GM19395 (cell line): ENCODE measurements around the gene TFPI.

Experiments used
- ATAC-seq: cut with Tn5 transposase; IDR thresholded peaks from one replicate; pipeline ENCODE4 v1.9.1; 2021; ENCODE audit warnings: mild to moderate bottlenecking, moderate library complexity; ENCODE audit not compliant: unreplicated experiment

TFPI gene

DNA sequence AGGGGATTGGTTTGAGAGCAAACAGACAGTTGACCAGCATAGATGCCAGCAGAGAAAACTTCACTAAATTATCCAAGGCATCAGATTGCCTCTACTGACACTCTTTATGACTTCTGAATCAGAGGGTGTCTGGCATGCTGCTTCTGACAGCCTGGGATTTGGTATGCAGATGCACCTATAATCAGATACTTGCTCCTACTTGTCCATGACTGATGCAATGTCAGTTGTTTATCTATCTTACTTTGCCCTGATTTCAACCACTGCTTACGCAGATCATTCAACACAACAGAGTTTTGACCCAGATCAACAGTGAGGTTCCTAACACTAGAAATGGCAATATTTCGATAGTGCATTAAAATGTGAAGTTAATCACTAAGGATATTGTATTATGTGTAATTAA is 83.5 kb downstream of the TFPI start:
- no peak for ATAC-seq

DNA sequence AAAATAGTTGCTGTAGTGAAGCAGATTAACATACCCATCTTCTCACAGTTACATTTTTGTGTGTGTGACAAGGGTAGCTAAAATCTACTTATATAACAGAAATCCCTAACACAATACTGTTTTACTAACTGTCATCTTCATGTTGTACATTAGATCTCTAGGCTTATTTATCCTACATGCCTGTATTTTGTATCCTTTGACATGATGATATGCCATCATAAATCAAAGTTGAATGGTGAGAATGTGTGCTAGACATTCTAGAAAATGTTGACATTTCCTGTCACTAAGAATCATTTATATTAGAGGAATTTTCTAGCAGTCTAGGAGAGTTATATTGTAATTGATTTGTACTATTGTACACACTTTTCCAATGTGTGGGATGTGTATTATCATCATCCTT is 84.7 kb downstream of the TFPI start:
- ATAC-seq = no peak

DNA sequence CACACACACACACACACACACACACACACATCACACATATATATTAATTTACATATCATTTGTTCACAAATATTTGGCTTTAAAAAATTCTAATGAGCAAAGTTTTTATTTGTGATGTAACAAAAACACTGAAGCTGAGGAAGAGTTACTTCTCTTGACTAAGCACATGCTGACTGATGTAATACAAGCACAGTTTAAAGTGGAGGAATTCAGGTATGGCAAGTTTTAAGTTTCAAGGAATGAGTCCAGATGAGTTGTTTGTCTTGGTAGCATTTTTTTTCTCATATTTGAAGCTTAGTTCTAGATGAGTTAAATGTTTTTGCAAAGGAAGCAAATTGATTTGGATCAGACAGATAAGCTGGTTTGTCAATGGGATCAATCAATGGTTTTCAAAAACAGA is 86.0 kb downstream of the TFPI start:
- ATAC-seq = no peak

DNA sequence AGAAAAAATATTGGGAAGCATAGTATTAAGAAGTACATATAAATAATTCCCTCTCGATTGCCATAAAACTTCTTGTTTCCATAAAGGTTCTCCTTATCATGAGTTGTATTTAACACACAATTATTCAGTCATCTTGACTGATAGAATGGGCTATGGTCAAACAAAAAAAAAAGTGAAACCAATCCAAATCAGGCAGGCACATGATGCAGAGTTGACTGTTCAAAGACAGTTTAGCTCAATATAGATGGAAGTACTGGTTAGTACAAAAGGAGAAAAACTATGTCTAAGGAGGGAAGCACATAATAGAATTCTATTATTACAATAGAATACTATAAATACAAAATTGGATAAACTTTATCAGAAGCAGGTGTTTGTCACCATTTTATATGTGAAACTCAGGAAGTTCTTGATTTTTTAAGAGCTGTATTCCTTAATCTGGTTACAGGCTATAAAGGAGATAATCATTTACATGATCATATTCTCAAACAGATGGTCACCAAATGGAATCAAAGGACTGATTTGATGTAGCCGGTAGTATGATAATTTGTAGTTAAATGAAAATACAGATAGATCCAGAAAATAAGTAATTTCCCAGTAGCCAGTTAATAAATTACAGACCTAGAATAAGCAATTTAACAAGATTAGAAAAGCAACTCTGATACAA is 88.0 kb downstream of the TFPI start:
- no peak for ATAC-seq

DNA sequence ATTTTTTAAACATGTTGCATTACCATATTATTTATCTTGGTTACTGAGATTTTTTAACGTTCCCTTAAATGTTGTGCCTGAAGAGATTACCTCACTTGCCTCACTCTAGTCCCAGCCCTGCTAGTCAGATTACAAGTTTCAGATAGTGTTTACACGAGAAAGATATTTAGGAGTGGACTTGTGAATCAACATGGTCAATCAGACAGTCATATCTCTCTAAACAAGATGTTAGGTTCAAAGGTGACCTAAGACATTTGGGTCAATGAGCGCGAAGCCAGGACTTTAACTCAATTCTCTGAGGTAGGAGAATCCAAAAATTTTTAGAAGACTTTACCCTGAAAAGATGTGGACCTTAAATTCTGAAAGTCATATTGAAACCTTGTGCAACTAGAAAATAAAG is 91.4 kb downstream of the TFPI start:
- no peak for ATAC-seq

DNA sequence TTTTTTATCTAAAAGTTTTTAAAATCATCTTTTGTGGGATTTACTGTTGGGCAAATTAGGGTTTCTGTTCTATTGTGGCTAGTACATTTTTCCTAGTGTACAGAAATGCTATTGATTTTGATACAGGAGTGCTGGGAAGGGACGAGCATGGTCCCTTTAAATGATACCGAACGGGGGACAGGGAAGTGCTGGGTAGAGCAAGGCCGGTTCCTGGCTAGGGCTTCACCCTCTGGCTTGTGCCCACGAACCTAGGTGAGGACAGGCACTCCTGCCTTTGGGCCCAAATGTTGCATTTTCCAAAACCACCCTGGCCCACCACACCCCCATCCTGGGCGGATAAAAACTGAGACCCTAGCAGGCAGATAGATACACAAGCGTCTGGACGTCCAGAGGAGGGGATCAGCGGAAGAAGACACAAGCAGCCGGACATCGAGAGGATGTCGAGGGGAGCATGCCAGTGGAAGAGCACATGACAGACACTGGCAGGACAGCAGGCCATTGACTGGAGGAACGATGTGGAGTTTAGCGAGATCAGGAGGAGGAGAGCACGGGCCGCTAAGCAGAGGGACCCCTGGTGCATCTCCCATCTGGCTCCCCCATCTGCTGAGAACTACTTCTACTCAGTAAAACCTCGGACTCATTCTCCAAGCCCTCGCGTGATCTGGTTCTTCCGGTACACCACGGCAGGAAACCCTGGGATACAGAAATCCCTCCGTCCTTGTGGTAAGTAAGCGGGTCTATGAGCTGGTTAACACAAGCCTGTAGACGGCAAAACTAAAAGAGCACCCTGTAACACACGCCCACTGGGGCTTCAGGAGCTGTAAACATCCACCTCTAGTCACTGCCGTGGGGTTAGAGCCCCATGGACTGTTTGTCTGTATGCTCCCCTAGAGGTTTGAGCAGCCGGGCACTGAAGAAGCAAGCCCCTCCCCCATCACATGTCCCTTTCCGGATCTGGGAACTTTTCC is 92.7 kb downstream of the TFPI start:
- no peak for ATAC-seq

DNA sequence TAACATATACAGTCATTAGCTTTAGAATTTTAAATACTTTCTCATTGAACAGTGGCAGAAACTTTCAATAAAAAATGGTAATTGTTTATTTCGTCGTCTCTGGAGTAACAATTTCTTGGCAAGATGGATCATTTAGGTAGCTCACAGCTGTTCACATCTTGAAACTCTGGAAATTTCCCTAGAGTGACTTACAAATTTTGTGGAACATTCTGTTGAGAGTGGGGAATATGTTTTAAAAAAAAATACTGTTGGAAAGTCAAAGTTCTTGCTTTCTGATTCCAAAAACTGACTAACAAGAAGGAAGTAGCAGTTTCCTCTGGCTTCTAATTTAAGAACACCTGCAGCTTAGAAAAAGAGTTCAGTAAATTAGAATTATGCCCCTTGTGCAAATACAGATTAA is 95.0 kb downstream of the TFPI start:
- no peak for ATAC-seq

DNA sequence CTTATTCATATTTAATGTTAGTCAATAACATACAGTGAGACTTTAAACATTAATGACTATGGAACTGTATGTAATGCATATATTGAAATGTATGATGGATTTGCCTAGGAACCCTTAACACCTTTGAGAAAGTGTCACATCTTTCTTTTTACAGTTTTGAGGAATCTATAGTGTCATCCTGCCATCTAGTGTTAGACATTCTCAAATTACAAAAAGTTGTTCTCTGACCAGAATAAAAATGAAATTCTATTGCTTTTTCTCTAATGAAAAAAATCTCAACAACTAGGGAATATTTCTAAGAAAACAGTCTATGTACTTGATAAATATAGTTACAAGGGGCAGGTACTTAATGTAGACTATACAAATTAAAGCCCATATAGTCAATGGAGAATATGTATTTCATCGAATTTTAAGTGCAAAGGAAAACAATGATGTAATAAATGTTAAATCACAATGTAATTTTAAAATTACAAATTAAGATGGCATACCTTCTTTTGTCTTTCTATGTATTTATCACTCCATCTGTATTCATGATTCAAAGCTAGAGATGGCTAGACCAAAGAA is 101.1 kb downstream of the TFPI start:
- ATAC-seq = no peak

DNA sequence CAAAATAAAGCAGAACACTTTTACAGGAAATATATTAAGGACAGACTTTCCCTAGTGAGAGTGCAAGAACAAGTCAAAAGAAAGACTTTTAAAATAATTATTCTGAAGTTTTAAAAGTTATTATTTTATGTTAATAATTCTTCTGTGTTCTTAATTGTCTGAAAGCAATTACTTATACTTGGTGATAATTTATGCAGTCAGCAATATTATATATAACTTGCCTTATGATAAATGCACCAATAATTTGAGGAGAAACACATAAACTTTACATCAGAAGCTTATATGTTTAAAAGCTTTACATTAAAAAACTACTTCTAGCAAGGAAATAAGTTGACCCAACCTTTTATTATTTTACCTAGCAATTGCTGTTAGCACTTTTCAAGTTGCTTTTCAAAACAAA is 102.7 kb downstream of the TFPI start:
- ATAC-seq = no peak

DNA sequence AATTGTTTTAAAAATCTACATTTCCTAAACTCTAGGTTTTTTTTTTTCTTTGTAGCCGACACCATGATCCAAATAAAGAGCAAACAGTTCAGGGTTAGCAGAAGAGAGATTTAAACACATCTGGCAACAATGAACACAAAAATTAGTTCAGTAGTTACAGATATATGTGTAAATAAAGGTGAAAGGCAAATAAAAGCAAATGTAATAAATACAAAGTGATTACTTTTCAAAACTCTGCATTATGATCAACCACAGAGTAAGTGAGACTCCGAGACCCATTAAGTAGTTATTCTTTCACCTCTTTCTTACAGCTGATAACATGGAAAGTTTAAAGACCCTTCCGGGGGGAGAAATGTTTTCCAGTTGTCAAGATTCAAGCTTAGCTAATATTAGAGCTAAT is 106.9 kb downstream of the TFPI start:
- no peak for ATAC-seq

DNA sequence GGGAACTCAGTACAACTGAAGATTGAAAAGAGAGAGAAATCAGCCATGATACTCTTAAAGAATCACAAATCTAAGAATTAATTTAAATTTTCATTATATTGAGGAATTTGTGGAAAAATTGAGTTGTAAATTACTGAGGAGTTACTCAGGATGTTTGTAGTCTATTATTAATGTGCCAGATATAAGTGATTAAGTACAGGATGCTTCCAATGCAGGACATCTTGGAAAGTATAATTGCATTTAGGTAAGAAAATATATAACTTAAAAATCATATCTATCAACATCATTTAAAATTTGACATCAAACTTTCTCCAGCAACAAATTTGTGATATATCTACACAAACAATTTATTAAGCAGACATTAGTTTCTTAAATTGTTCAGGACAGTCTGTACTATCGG is 107.5 kb downstream of the TFPI start:
- ATAC-seq = no peak

DNA sequence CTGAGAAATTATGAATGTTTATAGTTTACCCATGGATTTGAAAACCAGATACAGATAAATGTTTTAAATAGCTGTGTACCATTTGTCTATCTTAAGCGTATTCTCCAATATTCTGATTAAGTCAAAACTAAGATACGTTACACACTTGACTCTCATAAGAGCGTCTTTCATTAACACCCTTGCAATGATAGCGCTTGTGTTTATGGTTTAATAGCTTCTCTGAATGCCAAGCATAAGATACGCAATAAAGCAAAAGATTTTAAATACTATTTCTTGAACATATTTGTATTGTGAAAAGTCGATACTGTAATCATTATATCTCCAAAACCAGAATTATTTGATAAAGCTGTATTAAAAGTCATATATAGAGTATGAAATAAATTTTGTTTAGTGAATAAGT is 109.2 kb downstream of the TFPI start:
- no peak for ATAC-seq

DNA sequence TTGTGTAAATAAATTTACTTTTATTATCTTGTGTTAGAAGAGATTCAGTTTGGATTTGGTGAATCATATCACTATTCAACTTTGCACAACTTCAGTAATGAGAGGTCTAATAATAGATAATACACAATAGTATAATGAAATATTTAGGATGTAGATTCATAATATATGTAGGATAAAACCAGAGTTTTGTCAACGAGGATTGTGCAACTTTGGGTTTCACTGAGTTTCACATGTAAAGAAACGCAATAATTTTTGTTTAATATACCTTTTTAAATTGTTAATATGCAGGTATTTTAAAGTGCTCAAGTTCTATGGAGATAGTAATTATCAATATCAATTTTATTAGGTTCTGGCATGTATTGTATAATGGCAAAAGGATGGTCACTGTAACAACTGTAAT is 111.5 kb downstream of the TFPI start:
- no peak for ATAC-seq

DNA sequence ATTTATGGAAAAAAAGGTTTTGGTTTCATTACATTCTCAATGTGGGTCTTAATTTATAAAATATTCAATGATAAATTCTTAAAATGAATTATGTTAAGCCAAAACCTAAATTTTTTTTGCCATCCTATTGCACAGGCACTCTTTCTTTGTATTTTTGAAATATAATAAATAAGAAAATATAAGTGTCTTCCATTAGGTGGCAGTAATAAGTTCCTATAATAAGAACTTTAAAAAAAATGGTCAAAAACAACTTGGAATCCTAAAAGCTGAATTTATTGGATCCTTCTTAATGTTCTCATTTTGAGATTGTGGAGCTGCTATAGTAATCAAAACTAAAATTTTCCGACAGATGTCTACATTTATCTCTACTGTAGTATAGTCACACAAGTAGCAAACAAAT is 111.9 kb downstream of the TFPI start:
- no peak for ATAC-seq

DNA sequence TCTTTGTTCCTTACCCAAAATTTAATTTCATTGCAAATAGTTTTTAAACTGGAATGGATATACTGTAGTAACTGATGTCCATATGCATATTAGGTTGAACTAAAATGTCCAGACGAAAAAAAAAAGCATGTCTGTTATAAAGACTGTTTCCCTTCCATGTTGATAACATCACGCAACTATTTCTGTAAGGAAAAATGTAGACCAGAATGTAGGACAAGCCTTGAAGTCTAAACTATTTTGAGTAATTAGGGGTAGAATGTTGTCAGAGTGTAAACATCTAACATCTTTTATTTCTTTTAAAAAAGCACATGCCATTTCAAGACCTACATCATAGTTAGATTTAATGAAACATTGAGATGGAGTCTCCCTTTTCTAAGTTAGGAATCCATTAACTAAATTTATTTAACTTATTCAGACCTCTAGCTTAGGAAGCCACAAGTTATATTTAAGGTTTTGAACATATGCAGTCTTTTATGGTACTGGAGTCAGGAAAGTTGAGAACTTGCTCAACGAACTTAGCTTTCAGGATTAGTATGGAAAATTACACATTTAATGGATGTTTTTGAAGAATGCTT is 114.0 kb downstream of the TFPI start:
- no peak for ATAC-seq

DNA sequence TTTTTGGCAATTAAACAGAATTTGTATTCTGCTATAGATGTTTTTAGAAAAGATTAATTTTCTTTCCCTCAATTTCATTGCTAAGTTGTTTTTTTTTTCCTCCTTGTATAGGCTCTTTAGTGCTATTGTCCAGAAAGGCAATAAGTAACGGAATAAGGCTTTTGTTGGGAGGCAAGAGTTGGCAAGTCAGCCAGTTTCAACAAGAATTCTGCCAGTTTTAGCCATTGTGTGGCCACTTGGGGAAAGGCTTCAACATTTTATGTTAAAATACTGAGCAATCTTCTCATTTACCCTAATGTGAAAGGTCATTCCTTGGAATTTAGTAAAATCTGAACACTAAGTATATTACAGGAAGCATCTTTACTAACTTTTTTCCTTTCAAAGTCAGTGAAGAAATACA is 115.8 kb downstream of the TFPI start:
- no peak for ATAC-seq

DNA sequence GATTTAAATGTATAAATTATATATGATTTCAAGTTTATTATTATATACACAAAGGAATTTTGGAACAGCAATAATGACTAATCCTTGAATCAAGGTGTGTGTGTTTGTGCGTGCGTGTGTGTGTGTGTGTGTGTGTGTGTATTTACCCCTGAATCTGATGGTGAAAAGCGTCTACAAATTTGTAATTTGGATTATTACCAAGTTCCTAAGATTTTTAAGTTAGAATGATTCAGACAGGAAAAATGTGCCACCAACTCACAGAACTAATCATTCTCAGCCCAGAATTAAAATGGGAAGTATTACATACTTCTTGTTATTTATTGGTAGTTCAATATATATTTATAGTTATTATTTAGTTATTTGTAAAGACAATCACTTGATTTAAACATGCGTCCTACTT is 118.5 kb downstream of the TFPI start:
- no peak for ATAC-seq

DNA sequence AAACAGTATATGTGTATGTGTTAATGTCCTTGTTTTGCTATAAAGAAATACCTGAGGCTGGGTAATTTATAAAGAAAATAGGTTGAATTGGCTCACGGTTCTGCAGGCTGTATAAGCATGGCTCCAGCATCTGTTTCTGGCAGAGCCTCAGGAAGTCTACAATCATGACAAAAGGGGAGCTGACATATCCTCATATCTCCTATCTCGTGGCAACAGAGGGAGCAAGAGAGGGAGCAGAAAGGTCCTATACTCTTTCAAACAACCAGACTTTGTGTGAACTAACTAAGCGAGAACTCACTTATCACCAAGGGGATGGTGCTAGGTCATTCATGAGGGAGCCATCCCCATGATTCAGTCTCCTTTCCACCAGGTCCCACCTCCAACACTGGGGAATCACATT is 119.2 kb downstream of the TFPI start:
- ATAC-seq = no peak

DNA sequence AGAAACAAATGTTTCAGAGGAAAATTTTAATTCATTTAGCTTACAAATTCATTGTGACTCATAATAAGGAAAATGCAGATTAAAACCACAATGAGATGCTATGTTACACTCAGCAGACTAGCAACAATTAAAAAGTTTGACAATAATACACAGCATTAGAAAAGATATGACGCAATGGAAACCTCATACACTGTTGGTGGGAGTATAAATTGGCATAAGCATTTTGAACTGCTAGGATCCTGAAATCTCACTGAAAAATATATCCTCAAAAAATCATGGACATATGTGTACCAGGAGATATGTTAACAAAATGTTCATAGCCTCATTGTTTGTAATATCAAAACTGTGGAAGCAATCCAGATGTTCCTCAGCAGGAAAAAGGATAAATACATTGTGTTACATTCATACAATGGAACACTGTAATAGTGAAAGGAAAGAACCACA is 119.9 kb downstream of the TFPI start:
- ATAC-seq = no peak

DNA sequence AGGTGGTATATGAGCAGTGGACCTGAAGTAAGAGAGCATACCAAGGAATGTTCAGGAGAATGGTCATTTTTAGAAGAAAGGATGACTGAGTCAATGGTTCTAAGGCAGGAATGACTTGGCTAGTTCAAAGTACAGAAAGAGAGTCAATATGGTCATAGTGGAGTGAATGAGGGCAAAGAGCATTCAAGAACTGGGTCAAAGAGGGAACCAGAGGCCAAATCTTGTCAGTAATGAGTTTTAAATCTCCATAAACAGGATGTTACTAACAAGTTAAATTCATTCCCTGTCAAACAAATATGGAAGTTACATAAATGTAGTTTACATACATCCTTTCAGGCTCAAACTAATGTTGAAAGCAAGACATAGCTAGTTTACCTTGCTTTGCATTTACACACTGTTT is 122.3 kb downstream of the TFPI start:
- ATAC-seq = no peak

DNA sequence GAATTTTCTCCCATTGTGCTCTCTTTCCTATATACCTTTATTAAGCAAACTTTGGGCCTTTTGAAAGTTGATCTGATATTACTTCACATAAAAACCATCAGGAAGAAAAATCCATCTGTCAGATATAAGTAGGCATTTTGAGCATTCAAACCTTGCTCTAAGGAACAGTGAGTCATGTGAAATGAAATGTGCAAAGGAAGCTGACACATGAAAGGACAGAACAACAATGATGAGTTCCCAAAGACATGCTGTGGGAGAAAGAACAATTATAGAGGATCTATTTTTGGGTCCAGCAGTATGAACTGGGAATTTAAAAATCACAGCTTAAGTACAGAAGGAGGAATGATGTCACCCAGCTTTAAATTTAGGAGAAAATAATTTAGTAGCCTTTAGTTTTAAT is 124.2 kb downstream of the TFPI start:
- no peak for ATAC-seq

DNA sequence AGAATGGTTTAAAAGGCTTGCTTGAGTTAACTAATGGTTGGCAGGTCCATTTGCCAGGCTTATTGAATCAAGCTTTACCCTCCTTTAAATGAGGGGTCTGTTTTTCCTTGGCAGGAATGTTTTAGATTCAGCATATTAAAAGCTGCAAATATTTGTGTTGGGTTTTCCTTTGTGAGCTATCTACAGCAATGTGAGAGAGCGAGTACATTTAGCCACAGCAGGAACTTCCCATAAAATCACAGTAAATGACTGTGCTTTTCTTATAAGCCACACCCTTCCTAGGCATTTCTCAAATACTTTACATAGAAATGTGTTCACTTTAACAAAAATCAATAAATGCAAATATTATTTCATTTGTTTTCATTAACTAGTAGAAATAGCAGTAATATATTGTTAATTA is 130.1 kb downstream of the TFPI start:
- no peak for ATAC-seq
